ENCODE data around the gene FBXL4. TPM values are rescaled to one million over a fixed set of nuclear protein-coding genes. Genes with fewer than 3 reads are reported as not detected.

The FBXL4 gene
- total RNA-seq, 1 donor from 2014 or later, result 10.5 TPM

GRCh38 chr6:98840996-98841513 lies 106.7 kb downstream of the FBXL4 start:
- DNase-seq (ENCODE audit: low spot score), result no peak
- ATAC-seq, result no peak

- ATAC-seq, result no peak
- DNase-seq (ENCODE audit: low spot score), result no peak
Observed at GRCh38 chr6:98840385-98840784, 107.4 kb downstream of the FBXL4 start.

- peak; percentile 39 for ATAC-seq
Observed at GRCh38 chr6:98839781-98840361, 107.9 kb downstream of the FBXL4 start.

GRCh38 chr6:98838975-98839374 lies 108.8 kb downstream of the FBXL4 start:
- DNase-seq (ENCODE audit: low spot score) (no peak), ATAC-seq (no peak)

More at GRCh38 chr6:98839781-98840361, 107.9 kb downstream of the FBXL4 start:
- no peak for DNase-seq (ENCODE audit: low spot score)

- no peak for DNase-seq (ENCODE audit: low spot score)
- ATAC-seq, result no peak
Observed at GRCh38 chr6:98838032-98838431, 109.7 kb downstream of the FBXL4 start.

GRCh38 chr6:98836962-98837944 lies 110.5 kb downstream of the FBXL4 start:
- peak; percentile 23 for ATAC-seq
- DNase-seq (ENCODE audit: low spot score), result no peak

GRCh38 chr6:98836025-98836961 lies 111.5 kb downstream of the FBXL4 start:
- ATAC-seq (no peak), DNase-seq (ENCODE audit: low spot score) (no peak)

- ATAC-seq (no peak), DNase-seq (ENCODE audit: low spot score) (no peak)
Observed at GRCh38 chr6:98835149-98836024, 112.4 kb downstream of the FBXL4 start.

GRCh38 chr6:98834060-98835031 lies 113.4 kb downstream of the FBXL4 start, which contains the start of gene POU3F2:
Gene POU3F2 (plus strand): TSS chr6:98834574. CDS start chr6:98834874, 300 bp downstream.
- DNase-seq (ENCODE audit: low spot score) (no peak), ATAC-seq (peak; percentile 39)

- DNase-seq (ENCODE audit: low spot score), result no peak
- ATAC-seq, result peak; percentile 50
Observed at GRCh38 chr6:98833307-98834059, 114.3 kb downstream of the FBXL4 start.

- DNase-seq (ENCODE audit: low spot score), result no peak
- peak; percentile 60 for ATAC-seq
Observed at GRCh38 chr6:98833057-98833306, 114.8 kb downstream of the FBXL4 start.

GRCh38 chr6:98832284-98833056 lies 115.3 kb downstream of the FBXL4 start:
- no peak for DNase-seq (ENCODE audit: low spot score)
- ATAC-seq, result no peak

GRCh38 chr6:98831959-98832283 lies 115.8 kb downstream of the FBXL4 start:
- no peak for ATAC-seq
- no peak for DNase-seq (ENCODE audit: low spot score)

- no peak for ATAC-seq
- no peak for DNase-seq (ENCODE audit: low spot score)
Observed at GRCh38 chr6:98831057-98831958, 116.4 kb downstream of the FBXL4 start.

- DNase-seq (ENCODE audit: low spot score) (no peak), ATAC-seq (no peak)
Observed at GRCh38 chr6:98830146-98830545, 117.6 kb downstream of the FBXL4 start.

- ATAC-seq, result no peak
Observed at GRCh38 chr6:98828941-98829411, 118.8 kb downstream of the FBXL4 start.

More at GRCh38 chr6:98828941-98829411, 118.8 kb downstream of the FBXL4 start:
- no peak for DNase-seq (ENCODE audit: low spot score)
